K562 (cell line): ENCODE data around the gene SKA3. TPM values are rescaled to one million over a fixed set of nuclear protein-coding genes. Genes with fewer than 3 reads are reported as not detected.

ENCODE experiments used
- ATAC-seq: fragments of 200-7000 bp; cut with Tn5 transposase; 3 replicates; pipeline ENCODE4 v1.9.1; 2020; ENCODE audit warnings: moderate library complexity
- BruUV-seq: library from RNA; stranded (reverse); fragments of 400-500 nt; replicated peaks from 2 replicates; lab custom pipeline; 2021; lab: Mats Ljungman, UMichigan
- CTCF ChIA-PET: fragments of 300-600 bp; formaldehyde crosslinking; extraction: SDS; loops from one replicate; lab custom pipeline; 2021; ENCODE audit warnings: low intra/inter-chr PET ratio; lab: Yijun Ruan, JAX
- POLR2A ChIA-PET: fragments of 300-600, 350-650 bp; sonication (Branson Sonifier 250); formaldehyde crosslinking; extraction: SDS; loops from one replicate; lab custom pipeline; 2021; ENCODE audit warnings: antibody characterized with exemption, inconsistent platforms; lab: Yijun Ruan, JAX
- DNase-seq, 4 experiments: peaks; one replicate each; pipeline versions ENCODE4 v3.0.0 to v3.0.0-alpha.2; 2011 to 2018; ENCODE audit warnings: low spot score in 3 of 4, mixed read lengths in 3 of 4; ENCODE audit errors: extremely low read depth in 1 of 4
- FAIRE-seq: peaks from 2 replicates; lab custom pipeline; 2011; peaks lifted over from hg19 to GRCh38; lab: Jason Lieb, UNC
- H2AFZ ChIP-seq: 2 replicates; pipeline ENCODE4 v1.6.0; 2011; ENCODE audit warnings: low read depth, low read length, control low read depth, inconsistent platforms
- H3K27ac ChIP-seq: fragments of 200-600 bp; 3 replicates; pipeline ENCODE4 v1.8.0; 2011; ENCODE audit warnings: low read depth, mild to moderate bottlenecking, control low read depth, inconsistent platforms, low read length, moderate library complexity, mixed read lengths; ENCODE audit errors: extremely low read depth
- H3K27me3 ChIP-seq, 2 experiments: fragments of 300-600 bp in 1 of 2; 2 replicates in 1 of 2; 3 replicates in 1 of 2; pipeline versions ENCODE4 v1.6.0 to v1.8.0; 2011; ENCODE audit warnings: inconsistent platforms in 2 of 2, low read length in 2 of 2, mild to moderate bottlenecking in 1 of 2, mixed read lengths in 1 of 2, moderate library complexity in 1 of 2; ENCODE audit not compliant: control insufficient read depth in 2 of 2, insufficient read depth in 2 of 2
- H3K36me3 ChIP-seq: fragments of 300-600 bp; 3 replicates; pipeline ENCODE4 v1.8.0; 2011; ENCODE audit warnings: mild to moderate bottlenecking, low read length, inconsistent platforms; ENCODE audit not compliant: control insufficient read depth, insufficient read depth
- H3K4me1 ChIP-seq, 2 experiments: fragments of 200-600 bp in 1 of 2; replicated peaks in 1 of 2; 2 replicates in 1 of 2; 3 replicates in 1 of 2; pipeline versions ENCODE4 v1.5.1 to v1.8.0; 2011; ENCODE audit warnings: inconsistent platforms in 2 of 2, low read length in 2 of 2, mild to moderate bottlenecking in 1 of 2, mixed read lengths in 1 of 2, moderate library complexity in 1 of 2; ENCODE audit not compliant: control insufficient read depth in 2 of 2, insufficient read depth in 2 of 2
- H3K4me2 ChIP-seq: 2 replicates; pipeline ENCODE4 v1.6.1; 2011; ENCODE audit warnings: low read length, control low read depth, inconsistent platforms, mixed read lengths; ENCODE audit not compliant: insufficient read depth
- H3K4me3 ChIP-seq: fragments of 200-600 bp; sonication (generic), shearing (Covaris generic); 2 replicates; pipeline ENCODE4 v1.5.1; 2016; ENCODE audit warnings: control low read depth, inconsistent platforms
- H3K79me2 ChIP-seq: fragments of 200-600 bp; 3 replicates; pipeline ENCODE4 v1.8.0; 2011; ENCODE audit warnings: low read length, inconsistent platforms; ENCODE audit not compliant: control insufficient read depth, insufficient read depth
- H3K9ac ChIP-seq, 2 experiments: 2 replicates each; pipeline versions ENCODE4 v1.6.0 to v1.6.1; 2011; ENCODE audit warnings: low read depth in 2 of 2, low read length in 2 of 2, control low read depth in 1 of 2, inconsistent platforms in 1 of 2, mild to moderate bottlenecking in 1 of 2, mixed read lengths in 1 of 2; ENCODE audit not compliant: insufficient read depth in 1 of 2
- H3K9me1 ChIP-seq: one replicate; pipeline ENCODE4 v1.6.0; 2011; ENCODE audit warnings: inconsistent platforms, mild to moderate bottlenecking, low read length, moderate library complexity; ENCODE audit not compliant: control insufficient read depth, insufficient read depth
- H3K9me3 ChIP-seq: replicated peaks from 2 replicates; pipeline ENCODE4 v1.5.1; 2011; ENCODE audit warnings: low read depth, low read length, inconsistent platforms; ENCODE audit not compliant: control insufficient read depth, insufficient read depth
- H4K20me1 ChIP-seq: replicated peaks from 2 replicates; pipeline ENCODE4 v1.6.1; 2011; ENCODE audit warnings: low read length, inconsistent platforms, mixed read lengths; ENCODE audit not compliant: control insufficient read depth, insufficient read depth
- CHD2 ChIP-seq: IDR thresholded peaks from 2 replicates; pipeline ENCODE4 v1.6.1; 2011; ENCODE audit warnings: low read depth, low read length
- DPF2 ChIP-seq: fragments of 450-650 bp; IDR thresholded peaks from 2 replicates; pipeline ENCODE4 v1.6.1; 2016
- EP300 ChIP-seq: IDR thresholded peaks from 2 replicates; pipeline ENCODE4 v1.6.1; 2012; ENCODE audit warnings: low read length, improper control_type of control experiment
- XRCC4 ChIP-seq: IDR thresholded peaks from one replicate; pipeline ENCODE4 v1.6.1; 2011; ENCODE audit not compliant: insufficient read depth, insufficient read length; ENCODE audit errors: extremely low read depth
- ZBTB1 ChIP-seq: sonication (generic); formaldehyde crosslinking; IDR thresholded peaks from 2 replicates; pipeline ENCODE4 v1.8.1; 2023; ENCODE audit warnings: missing genetic modification reagents, low read depth, mild to moderate bottlenecking, borderline replicate concordance
- ZBTB40 ChIP-seq, 2 experiments: fragments of 450-650 bp in 1 of 2; sonication (generic) in 1 of 2; formaldehyde crosslinking in 1 of 2; IDR thresholded peaks; 2 replicates each; pipeline versions ENCODE4 v1.7.1 to v1.9.0; 2016 to 2022; ENCODE audit warnings: inconsistent platforms in 1 of 2, mild to moderate bottlenecking in 1 of 2, missing genetic modification reagents in 1 of 2
- ZNF165 ChIP-seq: fragments of 250-450 bp; sonication (Bioruptor Pico); IDR thresholded peaks from 2 replicates; pipeline ENCODE4 v1.4.0; 2020; ENCODE audit warnings: borderline replicate concordance
- WGBS: fragments of 100-300 bp; shearing (Covaris generic); methylation state at CpG from one replicate; pipeline ENCODE4 v1.1.6; 2016; ENCODE audit warnings: low coverage, mixed read lengths; ENCODE audit not compliant: insufficient coverage; ENCODE audit errors: missing lambda C conversion rate; 5-methylcytosine and 5-hydroxymethylcytosine counted together
- in situ Hi-C: fragments of 300-500 bp; cut with MboI; formaldehyde crosslinking; loops from 4 replicates; pipeline ENCODE4 v1.15.0; 2018; ENCODE audit warnings: inconsistent platforms, mixed read lengths
- intact Hi-C: fragments of 100-400 bp; cut with micrococcal nuclease; formaldehyde crosslinking; loops from 2 replicates; pipeline ENCODE4 v1.14.2; 2022
- polyA plus RNA-seq, 8 experiments: library from polyadenylated mRNA; depleted of rRNA in 4 of 8; stranded (reverse) in 5 of 8; unstranded in 3 of 8; fragments of >200 nt; fragmentation: Nextera tagmentation in 2 of 8; fragmentation: Illumina TruSeq in 1 of 8; extraction: Ambion mirVana in 2 of 8; extraction: Trizol in 1 of 8; gene quantifications; 2 replicates each; pipeline versions ENCODE4 v1.2.1 to v1.2.3, GENCODE V29; 2011 to 2014; ENCODE audit warnings: inconsistent platforms in 1 of 8, missing spikeins in 1 of 8
- total RNA-seq, 7 experiments: library from RNA; depleted of rRNA in 6 of 7; stranded (reverse); fragments of >200 nt in 6 of 7; fragmentation: Illumina TruSeq in 2 of 7; extraction: Trizol in 2 of 7; gene quantifications; 2 replicates each; pipeline versions ENCODE4 v1.2.1 to v1.2.3, GENCODE V29; 2011 to 2021; ENCODE audit warnings: low replicate concordance in 1 of 7

SKA3 gene
- total and polyA plus RNA-seq, 9 of the 15 experiments (the other 6 are each of a cell fraction or from before 2014, with no cell fraction given) = 17.0 to 53.3 (median 29.9) TPM

GRCh38 chr13:21124852-21125251 lies 51.5 kb downstream of the SKA3 start:
- no peak overlapping the region for H3K4me2 ChIP-seq
- WGBS = 19% methylated on average over 4 of the region's 7 CpGs

More at GRCh38 chr13:21124852-21125251, 51.5 kb downstream of the SKA3 start:
- CTCF ChIA-PET = no interaction called here
- DNase-seq (no peak), FAIRE-seq (no peak), ATAC-seq (no peak)
- Histone ChIP-seq H3K4me1 (no peaks in the 10 kb centered on the region), H3K4me3 (no peak overlapping the region), H2AFZ (no peak overlapping the region), H3K36me3 (no peaks in the 10 kb centered on the region), H3K9me3 (no peaks in the 10 kb centered on the region), H3K79me2 (no peaks in the 10 kb centered on the region), H4K20me1 (no peaks in the 10 kb centered on the region), H3K9me1 (no peaks in the 10 kb centered on the region), H3K27ac (no peak overlapping the region), H3K27me3 (no peaks in the 10 kb centered on the region), H3K9ac (peak overlapping the region in 1 of 2 experiments; percentile 68; a peak in 1 of 4 replicates)
- no TSS peak for BruUV-seq
- intact Hi-C loops (no loop called here), in situ Hi-C loops (no loop called here)
- POLR2A ChIA-PET = no interaction called here
- TF ChIP-seq EP300 = no peak
- TF ChIP-seq ZBTB1 (CRISPR knock-in tag) = no peak
- TF ChIP-seq XRCC4 = no peak
- TF ChIP-seq ZNF165 (CRISPR knock-in tag) = no peak
- TF ChIP-seq ZBTB40 (IDR thresholded peaks at IDR 0.05) = no peak
- TF ChIP-seq ZBTB40 (CRISPR knock-in tag; IDR thresholded peaks at IDR 0.05) = no peak
- no peak for TF ChIP-seq DPF2
- TF ChIP-seq CHD2 = no peak
